IPS-18a (cell line): Measurements from ENCODE around the gene RRAGC.
"Not testable (repeated sequence)": the region's sequence is repeated elsewhere in the genome, so short reads cannot be mapped to it uniquely, and the experiment has no call there.

Experiments
- H3K27ac ChIP-seq: one replicate; pipeline ENCODE4 v1.5.1; 2013; ENCODE audit warnings: low read length
- H3K27me3 ChIP-seq: one replicate; pipeline ENCODE4 v1.6.1; 2013; ENCODE audit warnings: mild to moderate bottlenecking, low read length; ENCODE audit not compliant: control insufficient read depth, insufficient read depth
- H3K36me3 ChIP-seq: one replicate; pipeline ENCODE4 v1.6.1; 2013; ENCODE audit warnings: low read depth, low read length; ENCODE audit not compliant: control insufficient read depth
- H3K4me1 ChIP-seq: one replicate; pipeline ENCODE4 v1.6.1; 2013; ENCODE audit warnings: low read depth, low read length; ENCODE audit not compliant: control insufficient read depth
- H3K4me3 ChIP-seq: one replicate; pipeline ENCODE4 v1.5.1; 2013; ENCODE audit warnings: low read length
- H3K9ac ChIP-seq: one replicate; pipeline ENCODE4 v1.6.1; 2013; ENCODE audit warnings: mild to moderate bottlenecking, low read length, moderate library complexity
- H3K9me3 ChIP-seq: one replicate; pipeline ENCODE4 v1.6.1; 2013; ENCODE audit warnings: low read depth, low read length; ENCODE audit not compliant: control insufficient read depth

Gene RRAGC

GRCh38 chr1:38811466-38811865 lies 48.1 kb downstream of the RRAGC start:
- not testable (repeated sequence) for H3K27ac ChIP-seq, H3K36me3 ChIP-seq, H3K9me3 ChIP-seq, H3K4me3 ChIP-seq, H3K9ac ChIP-seq
- H3K27me3 ChIP-seq = peaks cover 25% of the 10 kb centered on the region
- peaks cover 12% of the 10 kb centered on the region for H3K4me1 ChIP-seq

- peaks cover 38% of the 10 kb centered on the region for H3K27me3 ChIP-seq
- no peaks in the 10 kb centered on the region for H3K9me3 ChIP-seq
- no peaks in the 10 kb centered on the region for H3K36me3 ChIP-seq
- no peak overlapping the region for H3K27ac ChIP-seq
- peaks cover 13% of the 10 kb centered on the region for H3K4me1 ChIP-seq
- no peak overlapping the region for H3K9ac ChIP-seq
- no peak overlapping the region for H3K4me3 ChIP-seq
These were observed 53.5 kb downstream of the RRAGC start for GRCh38 chr1:38806090-38806489.

GRCh38 chr1:38805036-38805435 lies 54.5 kb downstream of the RRAGC start:
- Histone ChIP-seq H3K36me3 (no peaks in the 10 kb centered on the region), H3K9me3 (no peaks in the 10 kb centered on the region), H3K27me3 (peaks cover 38% of the 10 kb centered on the region), H3K4me3 (peak overlapping the region; percentile 42), H3K9ac (no peak overlapping the region), H3K27ac (no peak overlapping the region), H3K4me1 (peaks cover 13% of the 10 kb centered on the region)

- Histone ChIP-seq H3K27me3 (peaks cover 38% of the 10 kb centered on the region), H3K4me1 (peaks cover 13% of the 10 kb centered on the region), H3K4me3 (peak overlapping the region; percentile 42), H3K27ac (no peak overlapping the region), H3K36me3 (no peaks in the 10 kb centered on the region), H3K9ac (no peak overlapping the region), H3K9me3 (no peaks in the 10 kb centered on the region)
These were observed 55.3 kb downstream of the RRAGC start for GRCh38 chr1:38804062-38804886.

- H3K9me3 ChIP-seq = no peaks in the 10 kb centered on the region
- H3K27me3 ChIP-seq = peaks cover 38% of the 10 kb centered on the region
- no peaks in the 10 kb centered on the region for H3K36me3 ChIP-seq
- H3K9ac ChIP-seq = no peak overlapping the region
- peaks cover 13% of the 10 kb centered on the region for H3K4me1 ChIP-seq
- no peak overlapping the region for H3K27ac ChIP-seq
- peak overlapping the region; percentile 33 for H3K4me3 ChIP-seq
These were observed 55.9 kb downstream of the RRAGC start for GRCh38 chr1:38803647-38804046.

GRCh38 chr1:38800720-38801671 lies 58.6 kb downstream of the RRAGC start:
- H3K4me1 ChIP-seq = peaks cover 13% of the 10 kb centered on the region
- H3K27ac ChIP-seq = no peak overlapping the region
- H3K9me3 ChIP-seq = no peaks in the 10 kb centered on the region
- H3K27me3 ChIP-seq = peaks cover 34% of the 10 kb centered on the region
- H3K9ac ChIP-seq = no peak overlapping the region
- no peak overlapping the region for H3K4me3 ChIP-seq
- H3K36me3 ChIP-seq = no peaks in the 10 kb centered on the region

- Histone ChIP-seq H3K36me3 (no peaks in the 10 kb centered on the region), H3K27me3 (no peaks in the 10 kb centered on the region), H3K9me3 (peaks cover 2% of the 10 kb centered on the region), H3K4me3 (no peak overlapping the region), H3K4me1 (peaks cover 13% of the 10 kb centered on the region), H3K27ac (no peak overlapping the region), H3K9ac (no peak overlapping the region)
These were observed 66.3 kb downstream of the RRAGC start for GRCh38 chr1:38793299-38793698.

GRCh38 chr1:38791892-38792291 lies 67.7 kb downstream of the RRAGC start:
- H3K27me3 ChIP-seq = no peaks in the 10 kb centered on the region
- no peak overlapping the region for H3K27ac ChIP-seq
- H3K4me3 ChIP-seq = no peak overlapping the region
- no peak overlapping the region for H3K9ac ChIP-seq
- peaks cover 21% of the 10 kb centered on the region for H3K4me1 ChIP-seq
- no peaks in the 10 kb centered on the region for H3K36me3 ChIP-seq
- peaks cover 2% of the 10 kb centered on the region for H3K9me3 ChIP-seq

GRCh38 chr1:38791164-38791515 lies 68.4 kb downstream of the RRAGC start:
- Histone ChIP-seq H3K4me3 (no peak overlapping the region), H3K36me3 (no peaks in the 10 kb centered on the region), H3K27me3 (no peaks in the 10 kb centered on the region), H3K9ac (no peak overlapping the region), H3K27ac (no peak overlapping the region), H3K4me1 (peaks cover 21% of the 10 kb centered on the region), H3K9me3 (peaks cover 2% of the 10 kb centered on the region)

- Histone ChIP-seq H3K4me1 (peaks cover 22% of the 10 kb centered on the region), H3K9ac (no peak overlapping the region), H3K27ac (no peak overlapping the region), H3K27me3 (no peaks in the 10 kb centered on the region), H3K9me3 (peaks cover 2% of the 10 kb centered on the region), H3K4me3 (no peak overlapping the region), H3K36me3 (no peaks in the 10 kb centered on the region)
These were observed 69.0 kb downstream of the RRAGC start for GRCh38 chr1:38790422-38791163.

GRCh38 chr1:38789498-38790169 lies 69.9 kb downstream of the RRAGC start:
- no peaks in the 10 kb centered on the region for H3K36me3 ChIP-seq
- H3K4me1 ChIP-seq = peaks cover 27% of the 10 kb centered on the region
- no peak overlapping the region for H3K9ac ChIP-seq
- no peak overlapping the region for H3K4me3 ChIP-seq
- peaks cover 2% of the 10 kb centered on the region for H3K9me3 ChIP-seq
- H3K27ac ChIP-seq = no peak overlapping the region
- no peaks in the 10 kb centered on the region for H3K27me3 ChIP-seq
